SU-DHL-6 (cell line): Measurements from ENCODE around the gene CPPED1.

Experiments used
- H2AFZ ChIP-seq: fragments of 200-600 bp; sonication (generic); 2 replicates; pipeline ENCODE4 v1.6.1; 2014; ENCODE audit warnings: low read depth, mild to moderate bottlenecking, moderate library complexity, mixed read lengths, antibody characterized with exemption, low read length; ENCODE audit not compliant: severe bottlenecking
- H3F3A ChIP-seq: fragments of 200-600 bp; shearing (Covaris generic); 2 replicates; pipeline ENCODE4 v1.6.0; 2016; ENCODE audit warnings: antibody characterized with exemption, mild to moderate bottlenecking; ENCODE audit not compliant: insufficient read depth
- H3K27ac ChIP-seq: fragments of 200-600 bp; sonication (generic); 2 replicates; pipeline ENCODE4 v1.5.1; 2016; ENCODE audit warnings: low read depth, mild to moderate bottlenecking, low read length, moderate library complexity, mixed read lengths
- H3K27me3 ChIP-seq: fragments of 200-600 bp; sonication (generic), shearing (Covaris generic); 2 replicates; pipeline ENCODE4 v1.6.0; 2014; ENCODE audit warnings: mild to moderate bottlenecking, low read length
- H3K36me3 ChIP-seq: fragments of 200-600 bp; sonication (generic); 2 replicates; pipeline ENCODE4 v1.6.1; 2014; ENCODE audit warnings: mild to moderate bottlenecking, low read length, mixed read lengths
- H3K4me2 ChIP-seq: fragments of 300-600, 200-600 bp; shearing (Covaris generic), sonication (generic); 2 replicates; pipeline ENCODE4 v1.6.0; 2014; ENCODE audit warnings: low read length, low read depth, mild to moderate bottlenecking; ENCODE audit not compliant: poor library complexity, severe bottlenecking
- H3K4me3 ChIP-seq: fragments of 200-600 bp; sonication (generic); 2 replicates; pipeline ENCODE4 v1.5.1; 2014; ENCODE audit warnings: antibody characterized with exemption, low read length, mild to moderate bottlenecking, mixed read lengths; ENCODE audit not compliant: insufficient read depth, poor library complexity, severe bottlenecking
- H3K79me2 ChIP-seq: fragments of 200-600 bp; sonication (generic); 2 replicates; pipeline ENCODE4 v1.6.1; 2014; ENCODE audit warnings: mild to moderate bottlenecking, low read length, moderate library complexity; ENCODE audit not compliant: insufficient read depth
- H3K9ac ChIP-seq: fragments of 200-600 bp; sonication (generic); 2 replicates; pipeline ENCODE4 v1.7.0; 2014; ENCODE audit warnings: mild to moderate bottlenecking, low read length
- H3K9me2 ChIP-seq: fragments of 200-600 bp; sonication (generic); replicated peaks from 2 replicates; pipeline ENCODE4 v1.6.1; 2014; ENCODE audit warnings: low read length; ENCODE audit not compliant: insufficient read depth
- H3K9me3 ChIP-seq: fragments of 200-600 bp; sonication (generic); 2 replicates; pipeline ENCODE4 v1.6.1; 2014; ENCODE audit warnings: low read length, mixed read lengths; ENCODE audit not compliant: insufficient read depth
- H4K20me1 ChIP-seq: fragments of 200-600 bp; sonication (generic); 2 replicates; pipeline ENCODE4 v1.6.1; 2014; ENCODE audit warnings: low read depth, mild to moderate bottlenecking, antibody characterized with exemption, low read length, moderate library complexity, mixed read lengths
- CTCF ChIP-seq: fragments of 200-600 bp; sonication (generic); IDR thresholded peaks from one replicate; pipeline ENCODE4 v1.5.1; 2017; ENCODE audit warnings: antibody characterized with exemption, mild to moderate bottlenecking, low read length, moderate library complexity; ENCODE audit not compliant: insufficient read depth, poor library complexity, severe bottlenecking
- EZH2phosphoT487 ChIP-seq: fragments of 200-600 bp; sonication (generic), shearing (Covaris generic); conservative IDR thresholded peaks from 2 replicates; pipeline ENCODE4 v1.6.1; 2018; ENCODE audit warnings: mild to moderate bottlenecking, antibody characterized with exemption, low read length, moderate library complexity, mixed read lengths

The CPPED1 gene

GRCh38 chr16:12613131-12613991, 190.3 kb downstream of the CPPED1 start:
- no peaks in the 10 kb centered on the region for H3K27me3 ChIP-seq
- H3K79me2 ChIP-seq: no peaks in the 10 kb centered on the region
- no peaks in the 10 kb centered on the region for H3K9me2 ChIP-seq
- no peak overlapping the region for H3K4me2 ChIP-seq
- H3K4me3 ChIP-seq: no peak overlapping the region
- no peak overlapping the region for H2AFZ ChIP-seq
- H3K9ac ChIP-seq: no peak overlapping the region
- H3K36me3 ChIP-seq: no peaks in the 10 kb centered on the region
- no peak overlapping the region for H3K27ac ChIP-seq
- no peaks in the 10 kb centered on the region for H3K9me3 ChIP-seq
- no peaks in the 10 kb centered on the region for H3F3A ChIP-seq
- no peak for TF ChIP-seq EZH2phosphoT487
- TF ChIP-seq CTCF: no peak
- H4K20me1 ChIP-seq: no peaks in the 10 kb centered on the region

GRCh38 chr16:12612598-12613101, 191.0 kb downstream of the CPPED1 start:
- Histone ChIP-seq H3K27ac (no peak overlapping the region), H4K20me1 (no peaks in the 10 kb centered on the region), H3K9me2 (no peaks in the 10 kb centered on the region), H3K79me2 (no peaks in the 10 kb centered on the region), H3K9me3 (no peaks in the 10 kb centered on the region), H3K4me2 (no peak overlapping the region), H3K9ac (no peak overlapping the region), H3K27me3 (no peaks in the 10 kb centered on the region), H3F3A (no peaks in the 10 kb centered on the region), H3K4me3 (no peak overlapping the region), H3K36me3 (no peaks in the 10 kb centered on the region), H2AFZ (no peak overlapping the region)
- TF ChIP-seq EZH2phosphoT487: no peak
- TF ChIP-seq CTCF: no peak

- H3F3A ChIP-seq: no peaks in the 10 kb centered on the region
- TF ChIP-seq CTCF (no peak), EZH2phosphoT487 (no peak)
- H3K9ac ChIP-seq: no peak overlapping the region
- H3K36me3 ChIP-seq: no peaks in the 10 kb centered on the region
- H3K4me3 ChIP-seq: no peak overlapping the region
- no peaks in the 10 kb centered on the region for H3K27me3 ChIP-seq
- no peak overlapping the region for H3K27ac ChIP-seq
- H2AFZ ChIP-seq: no peak overlapping the region
- H4K20me1 ChIP-seq: no peaks in the 10 kb centered on the region
- no peak overlapping the region for H3K4me2 ChIP-seq
- H3K9me2 ChIP-seq: no peaks in the 10 kb centered on the region
- H3K79me2 ChIP-seq: no peaks in the 10 kb centered on the region
- H3K9me3 ChIP-seq: no peaks in the 10 kb centered on the region
Measured at GRCh38 chr16:12611916-12612597, 191.6 kb downstream of the CPPED1 start.
